ENCODE results near the gene NRG4. TPM values are rescaled to one million over a fixed set of nuclear protein-coding genes. Genes with fewer than 3 reads are reported as not detected.

NRG4 gene
- total RNA-seq, 1 experiment from 2014 or later = 0.55 TPM

GRCh38 chr15:75921732-75922703 is 90.2 kb downstream of the NRG4 start:
- POLR2A ChIA-PET = no interaction called here
- CTCF ChIA-PET = interaction anchor here (0.6 to 1.9 kb wide), 19 partner anchors 9 to 218 kb away, joined by 3 to 27 read pairs (median 3); no protein-coding TSS in a partner anchor
- TF ChIP-seq, protein P1, sequence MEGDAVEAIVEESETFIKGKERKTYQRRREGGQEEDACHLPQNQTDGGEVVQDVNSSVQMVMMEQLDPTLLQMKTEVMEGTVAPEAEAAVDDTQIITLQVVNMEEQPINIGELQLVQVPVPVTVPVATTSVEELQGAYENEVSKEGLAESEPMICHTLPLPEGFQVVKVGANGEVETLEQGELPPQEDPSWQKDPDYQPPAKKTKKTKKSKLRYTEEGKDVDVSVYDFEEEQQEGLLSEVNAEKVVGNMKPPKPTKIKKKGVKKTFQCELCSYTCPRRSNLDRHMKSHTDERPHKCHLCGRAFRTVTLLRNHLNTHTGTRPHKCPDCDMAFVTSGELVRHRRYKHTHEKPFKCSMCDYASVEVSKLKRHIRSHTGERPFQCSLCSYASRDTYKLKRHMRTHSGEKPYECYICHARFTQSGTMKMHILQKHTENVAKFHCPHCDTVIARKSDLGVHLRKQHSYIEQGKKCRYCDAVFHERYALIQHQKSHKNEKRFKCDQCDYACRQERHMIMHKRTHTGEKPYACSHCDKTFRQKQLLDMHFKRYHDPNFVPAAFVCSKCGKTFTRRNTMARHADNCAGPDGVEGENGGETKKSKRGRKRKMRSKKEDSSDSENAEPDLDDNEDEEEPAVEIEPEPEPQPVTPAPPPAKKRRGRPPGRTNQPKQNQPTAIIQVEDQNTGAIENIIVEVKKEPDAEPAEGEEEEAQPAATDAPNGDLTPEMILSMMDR (IDR thresholded peaks at IDR 0.05) = peak; percentile 23; the same call in 1 of the 2 replicates
- TF ChIP-seq CREB1 (CRISPR knock-in tag; IDR thresholded peaks at IDR 0.05) = no peak
- ATAC-seq = peak; percentile 88
- Mint-ChIP-seq H3K36me3 (peaks cover 35% of the 10 kb centered on the region), H3K27ac (peak overlapping the region; percentile 8; the same call in 1 of the 2 replicates), H3K27me3 (ENCODE audit: low read depth) (no peaks in the 10 kb centered on the region), H3K9me3 (no peaks in the 10 kb centered on the region), H3K4me3 (no peak overlapping the region), H3K4me1 (peaks cover 27% of the 10 kb centered on the region)
- DNase-seq (ENCODE audit: low spot score) = peak; percentile 28

- TF ChIP-seq, protein P1 (IDR thresholded peaks at IDR 0.05) = no peak
- TF ChIP-seq RORB (CRISPR knock-in tag; IDR thresholded peaks at IDR 0.05) (no peak), E2F5 (CRISPR knock-in tag; IDR thresholded peaks at IDR 0.05) (no peak), NR2C2 (CRISPR knock-in tag; IDR thresholded peaks at IDR 0.05) (no peak), ATF2 (CRISPR knock-in tag; IDR thresholded peaks at IDR 0.05; ENCODE audit: borderline replicate concordance, low read depth) (no peak), CREB1 (CRISPR knock-in tag; IDR thresholded peaks at IDR 0.05) (no peak), AR (CRISPR knock-in tag; IDR thresholded peaks at IDR 0.05) (no peak), NR3C1 (CRISPR knock-in tag; conservative IDR thresholded peaks at IDR 0.05; ENCODE audit: low read depth) (no peak), ZSCAN18 (CRISPR knock-in tag; IDR thresholded peaks at IDR 0.05) (no peak), SP1 (CRISPR knock-in tag; conservative IDR thresholded peaks at IDR 0.05) (no peak), FOXK1 (CRISPR knock-in tag; IDR thresholded peaks at IDR 0.05) (no peak), GRHL2 (CRISPR knock-in tag; IDR thresholded peaks at IDR 0.05; ENCODE audit: insufficient replicate concordance, severe bottlenecking) (no peak), SOX15 (CRISPR knock-in tag; IDR thresholded peaks at IDR 0.05) (no peak), ZNF138 (CRISPR knock-in tag; conservative IDR thresholded peaks at IDR 0.05) (no peak)
- CTCF ChIA-PET = interaction anchor here (1.3 to 3.2 kb wide), 3 partner anchors 9 to 192 kb away, joined by 4 to 14 read pairs (median 6); no protein-coding TSS in a partner anchor
- H3K36me3 Mint-ChIP-seq = peaks cover 32% of the 10 kb centered on the region
- peak overlapping the region; percentile 55; the same call in 1 of the 2 replicates for H3K27ac Mint-ChIP-seq
- peaks cover 10% of the 10 kb centered on the region for H3K4me1 Mint-ChIP-seq
- no peaks in the 10 kb centered on the region for H3K9me3 Mint-ChIP-seq
- ATAC-seq (no peak), DNase-seq (ENCODE audit: low spot score) (no peak)
- POLR2A ChIA-PET = interaction anchor here (0.5 kb wide), 1 partner anchor 10 kb away, joined by 3 read pairs; no protein-coding TSS in a partner anchor
- H3K4me3 Mint-ChIP-seq = no peak overlapping the region
- no peaks in the 10 kb centered on the region for H3K27me3 Mint-ChIP-seq (ENCODE audit: low read depth)
Measured at GRCh38 chr15:75920079-75920478, 92.1 kb downstream of the NRG4 start.
